Measurements from ENCODE around the gene KIF20A.

DNA sequence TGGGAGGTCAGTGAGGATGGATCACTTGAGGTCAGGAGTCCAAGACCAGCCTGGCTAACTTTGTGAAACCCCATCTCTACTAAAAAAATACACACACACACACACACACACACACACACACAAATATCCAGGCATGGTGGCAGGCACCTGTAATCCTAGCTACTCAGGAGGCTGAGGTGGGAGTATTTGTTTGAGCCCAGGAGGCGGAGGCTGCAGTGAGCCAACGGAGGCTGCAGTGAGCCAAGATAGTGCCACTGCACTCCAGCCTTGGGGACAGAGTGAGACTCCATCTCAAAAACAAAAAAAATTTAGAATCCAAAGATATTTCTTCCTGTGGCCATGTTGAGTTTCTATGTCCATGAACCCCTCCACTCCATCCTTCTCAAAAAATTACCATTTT is 55.7 kb downstream of the KIF20A start:
- no peak for TF ChIP-seq POLR2A (IDR thresholded peaks at IDR 0.05; ENCODE audit: low read depth, low read length)
- no peak for TF ChIP-seq TAF1 (IDR thresholded peaks at IDR 0.05; ENCODE audit: low read depth, low read length)
- TF ChIP-seq POLR2AphosphoS5 (IDR thresholded peaks at IDR 0.05; ENCODE audit: low read depth, low read length), result no peak
- no peak for TF ChIP-seq PAX5 (IDR thresholded peaks at IDR 0.05; ENCODE audit: insufficient read depth, low read length, severe bottlenecking)
- TF ChIP-seq SPI1 (IDR thresholded peaks at IDR 0.05; ENCODE audit: low read depth, low read length), result no peak

All from GM12891 (cell line).